OCI-LY7 (cell line): ENCODE data around the gene MFSD8. TPM values are rescaled to one million over a fixed set of nuclear protein-coding genes. Genes with fewer than 3 reads are reported as not detected.
"Not testable (repeated sequence)": the region's sequence is repeated elsewhere in the genome, so short reads cannot be mapped to it uniquely, and the experiment has no call there.

Experiments
- BruUV-seq: library from RNA; stranded (reverse); fragments of 400-500 nt; replicated peaks from 2 replicates; lab custom pipeline; 2021; lab: Mats Ljungman, UMichigan
- CTCF ChIA-PET: fragments of 300-600 bp; sonication (Branson Sonifier 250); formaldehyde crosslinking; loops from one replicate; lab custom pipeline; 2022; ENCODE audit warnings: antibody characterized with exemption; ENCODE audit not compliant: unreplicated experiment; lab: Charles Lee
- POLR2A ChIA-PET: fragments of 300-600 bp; sonication (Branson Sonifier 250); formaldehyde crosslinking; loops from one replicate; lab custom pipeline; 2022; ENCODE audit warnings: antibody characterized with exemption; lab: Charles Lee
- DNase-seq: peaks from one replicate; pipeline ENCODE4 v3.0.0-alpha.2; 2015; ENCODE audit warnings: low spot score
- H2AFZ ChIP-seq: fragments of 200-600 bp; sonication (generic), shearing (Covaris generic); 2 replicates; pipeline ENCODE4 v1.6.1; 2014; ENCODE audit warnings: mild to moderate bottlenecking, antibody characterized with exemption, low read length, moderate library complexity
- H3K27ac ChIP-seq: fragments of 200-600 bp; sonication (generic); 2 replicates; pipeline ENCODE4 v1.5.1; 2014; ENCODE audit warnings: mixed run types, low read depth, mild to moderate bottlenecking, moderate library complexity, low read length, inconsistent platforms; ENCODE audit not compliant: poor library complexity, severe bottlenecking
- H3K36me3 ChIP-seq: fragments of 200-600 bp; sonication (generic); 2 replicates; pipeline ENCODE4 v1.6.1; 2014; ENCODE audit warnings: mild to moderate bottlenecking, antibody characterized with exemption, low read length, moderate library complexity, mixed read lengths; ENCODE audit not compliant: insufficient read depth
- H3K4me1 ChIP-seq: fragments of 200-600 bp; sonication (generic); 2 replicates; pipeline ENCODE4 v1.5.1; 2014; ENCODE audit warnings: mild to moderate bottlenecking, low read length; ENCODE audit not compliant: insufficient read depth, poor library complexity, severe bottlenecking
- H3K4me2 ChIP-seq: fragments of 200-600 bp; sonication (generic); 2 replicates; pipeline ENCODE4 v1.6.1; 2014; ENCODE audit warnings: mild to moderate bottlenecking, low read length
- H3K4me3 ChIP-seq: fragments of 200-600 bp; sonication (generic); 2 replicates; pipeline ENCODE4 v1.5.1; 2014; ENCODE audit warnings: mild to moderate bottlenecking, low read depth, low read length; ENCODE audit not compliant: poor library complexity, severe bottlenecking
- H3K79me2 ChIP-seq: fragments of 200-600 bp; sonication (generic); 2 replicates; pipeline ENCODE4 v1.6.1; 2016; ENCODE audit warnings: low read depth, mild to moderate bottlenecking, low read length, moderate library complexity, mixed read lengths; ENCODE audit not compliant: insufficient read depth
- H3K9me2 ChIP-seq: fragments of 200-600 bp; sonication (generic); 2 replicates; pipeline ENCODE4 v1.6.1; 2016; ENCODE audit warnings: mild to moderate bottlenecking, low read length, mixed read lengths; ENCODE audit not compliant: insufficient read depth
- H3K9me3 ChIP-seq: fragments of 200-600 bp; sonication (generic); 2 replicates; pipeline ENCODE4 v1.6.1; 2014; ENCODE audit warnings: mild to moderate bottlenecking, mixed run types, low read length, mixed read lengths
- H4K20me1 ChIP-seq: fragments of 200-600 bp; sonication (generic); 2 replicates; pipeline ENCODE4 v1.6.1; 2014; ENCODE audit warnings: mild to moderate bottlenecking, antibody characterized with exemption, low read length, moderate library complexity, mixed read lengths; ENCODE audit not compliant: insufficient read depth
- EZH2phosphoT487 ChIP-seq: fragments of 200-600 bp; sonication (generic); IDR thresholded peaks from 2 replicates; pipeline ENCODE4 v1.6.1; 2018; ENCODE audit warnings: low read depth, borderline replicate concordance, mild to moderate bottlenecking, mixed run types, antibody characterized with exemption, low read length, moderate library complexity, mixed read lengths
- intact Hi-C: fragments of 100-400 bp; cut with micrococcal nuclease; formaldehyde crosslinking; loops from one replicate; pipeline ENCODE4 v1.10.0; 2022; ENCODE audit not compliant: unreplicated experiment
- total RNA-seq, 2 experiments: library from RNA; depleted of rRNA in 1 of 2; stranded (reverse); fragments of >200 nt in 1 of 2; shearing (Covaris generic) in 1 of 2; gene quantifications; 2 replicates each; pipeline ENCODE4 v1.2.3, GENCODE V29; 2014 to 2022
- TF ChIP-seq, protein P1 (sequence below): fragments of 200-600 bp; sonication (generic); conservative IDR thresholded peaks from 2 replicates; pipeline ENCODE4 v1.5.1; 2014; ENCODE audit warnings: mild to moderate bottlenecking, antibody characterized with exemption, low read length, moderate library complexity, mixed read lengths

MFSD8 gene
- total RNA-seq, 2 experiments from 2014 or later: 15.9 to 19.8 TPM

DNA sequence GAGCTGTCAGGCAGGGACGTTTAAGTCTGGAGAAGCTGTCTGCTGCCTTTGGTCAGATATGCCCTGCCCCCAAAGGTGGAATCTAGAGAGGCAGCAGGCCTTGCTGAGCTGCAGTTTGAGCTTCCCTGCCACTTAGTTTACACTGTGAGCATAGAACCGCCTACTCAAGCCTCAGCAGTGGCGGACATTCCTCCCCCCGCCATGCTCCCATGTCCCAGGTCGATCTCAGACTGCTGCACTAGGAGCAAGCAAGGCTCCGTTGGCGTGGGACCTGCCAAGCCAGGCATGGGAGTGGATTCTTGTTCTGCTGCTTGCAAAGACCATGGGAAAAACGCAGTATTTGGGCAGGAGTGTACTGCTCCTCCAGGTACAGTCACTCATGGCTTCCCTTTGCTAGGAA, 59.9 kb downstream of the MFSD8 start:
- H3K9me3 ChIP-seq: no peaks in the 10 kb centered on the region
- CTCF ChIA-PET: no interaction called here
- no peaks in the 10 kb centered on the region for H3K36me3 ChIP-seq
- no peak overlapping the region for H3K4me3 ChIP-seq
- H3K27ac ChIP-seq: no peak overlapping the region
- TF ChIP-seq, protein P1, sequence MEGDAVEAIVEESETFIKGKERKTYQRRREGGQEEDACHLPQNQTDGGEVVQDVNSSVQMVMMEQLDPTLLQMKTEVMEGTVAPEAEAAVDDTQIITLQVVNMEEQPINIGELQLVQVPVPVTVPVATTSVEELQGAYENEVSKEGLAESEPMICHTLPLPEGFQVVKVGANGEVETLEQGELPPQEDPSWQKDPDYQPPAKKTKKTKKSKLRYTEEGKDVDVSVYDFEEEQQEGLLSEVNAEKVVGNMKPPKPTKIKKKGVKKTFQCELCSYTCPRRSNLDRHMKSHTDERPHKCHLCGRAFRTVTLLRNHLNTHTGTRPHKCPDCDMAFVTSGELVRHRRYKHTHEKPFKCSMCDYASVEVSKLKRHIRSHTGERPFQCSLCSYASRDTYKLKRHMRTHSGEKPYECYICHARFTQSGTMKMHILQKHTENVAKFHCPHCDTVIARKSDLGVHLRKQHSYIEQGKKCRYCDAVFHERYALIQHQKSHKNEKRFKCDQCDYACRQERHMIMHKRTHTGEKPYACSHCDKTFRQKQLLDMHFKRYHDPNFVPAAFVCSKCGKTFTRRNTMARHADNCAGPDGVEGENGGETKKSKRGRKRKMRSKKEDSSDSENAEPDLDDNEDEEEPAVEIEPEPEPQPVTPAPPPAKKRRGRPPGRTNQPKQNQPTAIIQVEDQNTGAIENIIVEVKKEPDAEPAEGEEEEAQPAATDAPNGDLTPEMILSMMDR: no peak
- no peak for TF ChIP-seq EZH2phosphoT487
- BruUV-seq: no TSS peak
- POLR2A ChIA-PET: interaction anchor here (0.6 to 0.7 kb wide), 2 partner anchors 146 to 398 kb away, joined by 3 to 5 read pairs; no protein-coding TSS in a partner anchor
- H3K79me2 ChIP-seq: no peaks in the 10 kb centered on the region
- H3K4me2 ChIP-seq: no peak overlapping the region
- no peaks in the 10 kb centered on the region for H4K20me1 ChIP-seq
- H2AFZ ChIP-seq: no peak overlapping the region
- no peak for DNase-seq
- H3K4me1 ChIP-seq: no peaks in the 10 kb centered on the region
- intact Hi-C loops: no loop called here
- H3K9me2 ChIP-seq: no peaks in the 10 kb centered on the region

DNA sequence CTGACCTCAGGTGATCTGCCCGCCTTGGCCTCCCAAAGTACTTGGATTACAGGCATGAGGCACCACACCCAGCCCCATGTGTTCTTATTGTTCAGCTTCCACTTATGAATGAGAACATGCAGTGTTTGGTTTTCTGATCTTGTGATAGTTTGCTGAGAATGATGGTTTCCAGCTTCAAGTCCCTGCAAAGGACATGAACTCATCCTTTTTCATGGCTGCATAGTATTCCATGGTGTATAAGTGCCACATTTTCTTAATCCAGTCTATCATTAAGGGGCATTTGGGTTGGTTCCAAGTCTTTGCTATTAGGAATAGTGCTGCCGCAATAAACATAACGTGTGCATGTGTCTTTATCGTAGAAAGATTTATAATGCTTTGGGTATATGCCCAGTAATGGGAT, 65.3 kb downstream of the MFSD8 start:
- CTCF ChIA-PET, H3K9me3 ChIP-seq, H3K27ac ChIP-seq, BruUV-seq, DNase-seq, H3K4me1 ChIP-seq, H4K20me1 ChIP-seq, intact Hi-C loops, H3K9me2 ChIP-seq, H3K79me2 ChIP-seq, H3K4me3 ChIP-seq, H2AFZ ChIP-seq, POLR2A ChIA-PET, H3K4me2 ChIP-seq: not testable (repeated sequence)
- peaks cover 53% of the 10 kb centered on the region for H3K36me3 ChIP-seq

DNA sequence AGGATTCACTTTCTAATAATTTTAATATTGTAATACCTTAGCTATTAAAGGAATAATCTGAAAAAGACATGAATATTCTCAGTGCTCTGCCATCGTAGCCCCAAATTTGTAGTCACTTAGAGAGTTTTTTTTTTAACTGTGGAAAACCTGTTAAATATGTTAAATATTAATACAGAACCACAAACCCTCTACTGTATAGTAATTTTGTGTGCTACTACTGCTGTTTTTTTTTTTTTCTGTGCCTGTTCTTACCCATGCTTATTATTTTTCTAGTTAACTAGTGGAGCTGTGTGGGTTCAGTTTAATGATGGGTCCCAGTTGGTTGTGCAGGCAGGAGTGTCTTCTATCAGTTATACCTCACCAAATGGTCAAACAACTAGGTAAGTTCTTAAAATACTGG, 68.4 kb downstream of the MFSD8 start:
- no peak for DNase-seq
- H3K4me1 ChIP-seq: no peaks in the 10 kb centered on the region
- H3K36me3 ChIP-seq: peaks cover 84% of the 10 kb centered on the region
- H4K20me1 ChIP-seq: no peaks in the 10 kb centered on the region
- ChIA-PET POLR2A (interaction anchor here (1.0 kb wide), 1 partner anchor 11 kb away, joined by 4 read pairs; no protein-coding TSS in a partner anchor), CTCF (no interaction called here)
- TF ChIP-seq EZH2phosphoT487: no peak
- TF ChIP-seq, protein P1: no peak
- intact Hi-C loops: no loop called here
- H3K9me3 ChIP-seq: peaks cover 7% of the 10 kb centered on the region; the same call in 1 of the 2 replicates
- H3K79me2 ChIP-seq: peaks cover 10% of the 10 kb centered on the region; the same call in 1 of the 2 replicates
- no TSS peak for BruUV-seq
- no peak overlapping the region for H3K27ac ChIP-seq
- no peaks in the 10 kb centered on the region for H3K9me2 ChIP-seq
- H2AFZ ChIP-seq: no peak overlapping the region
- H3K4me3 ChIP-seq: no peak overlapping the region
- H3K4me2 ChIP-seq: no peak overlapping the region
